Spleen (tissue), 7 donors: Measurements from ENCODE around the gene SGCG.

Experiments
- CTCF ChIP-seq, 11 experiments: fragments of 200-600 bp in 7 of 11; fragments of 450-650 bp in 4 of 11; sonication (generic) in 4 of 11; IDR thresholded peaks in 8 of 11; conservative IDR thresholded peaks in 3 of 11; 1 replicate in 7 of 11; 2 replicates in 4 of 11; pipeline versions ENCODE4 v1.4.0 to v1.8.0; 2016 to 2021; ENCODE audit warnings: antibody characterized with exemption in 11 of 11, inconsistent platforms in 4 of 11, mild to moderate bottlenecking in 1 of 11
- POLR2A ChIP-seq, 3 donors: fragments of 450-650 bp; IDR thresholded peaks; one replicate each; pipeline ENCODE4 v1.5.1; 2017; ENCODE audit warnings: antibody characterized with exemption in 3 of 3, mild to moderate bottlenecking in 1 of 3
- POLR2AphosphoS5 ChIP-seq, 3 donors: sonication (generic); formaldehyde crosslinking; IDR thresholded peaks; one replicate each; pipeline ENCODE4 v1.5.1; 2017; ENCODE audit warnings: antibody characterized with exemption in 3 of 3
- donor health status: DM: no; HTN: no; CAD: no; lungs with moderate emphysema.
- donor health status: DM: no; HTN: no; CAD: no.
- donor health status: DM: no; HTN: no; CAD: no.

- TF ChIP-seq POLR2A (IDR thresholded peaks at IDR 0.05) = no peak
- no peak for TF ChIP-seq CTCF (IDR thresholded peaks at IDR 0.05 in 8 of 11, conservative IDR thresholded peaks at IDR 0.05 in 3 of 11)
- TF ChIP-seq POLR2AphosphoS5 (IDR thresholded peaks at IDR 0.05) = no peak
These were observed 140.9 kb downstream of the SGCG start for GRCh38 chr13:23321535-23322241.
